ENCODE results near the gene SSB. TPM values are rescaled to one million over a fixed set of nuclear protein-coding genes. Genes with fewer than 3 reads are reported as not detected.
"Not testable (repeated sequence)": the region's sequence is repeated elsewhere in the genome, so short reads cannot be mapped to it uniquely, and the experiment has no call there.

Gene SSB
- total and polyA plus RNA-seq, 8 donors = 14.1 to 59.6 (median 26.1) TPM

- H3K4me3 ChIP-seq = no peak overlapping the region
- intact Hi-C loops (cut with DNase I) = no loop called here
- H3K4me1 ChIP-seq = peaks cover 0 to 7% (median 4%) of the 10 kb centered on the region in 3 donors
- no peaks in the 10 kb centered on the region for H3K9me3 ChIP-seq
- H3K27me3 ChIP-seq = no peaks in the 10 kb centered on the region
- no peaks in the 10 kb centered on the region for H3K36me3 ChIP-seq
- peak in 2 of 4 donors; percentile 44 to 48 for ATAC-seq
- TF ChIP-seq CTCF (IDR thresholded peaks at IDR 0.05) = no peak
- H3K27ac ChIP-seq = no peak overlapping the region
- FAIRE-seq = no peak
- WGBS, 2 donors = 59 to 65% methylated on average over 2 of the region's 2 CpGs
- no peak for DNase-seq
Measured at GRCh38 chr2:169838743-169839489, 40.2 kb downstream of the SSB start.

- FAIRE-seq = no peak
Measured at GRCh38 chr2:169839954-169840746, 41.5 kb downstream of the SSB start.

GRCh38 chr2:169840747-169841142 is 42.1 kb downstream of the SSB start:
- intact Hi-C loops (cut with DNase I) = no loop called here
- H3K27ac ChIP-seq = no peak overlapping the region
- ATAC-seq = peak in 1 of 4 donors; percentile 22

More at GRCh38 chr2:169839954-169840746, 41.5 kb downstream of the SSB start:
- peaks cover 0 to 7% (median 4%) of the 10 kb centered on the region in 3 donors for H3K4me1 ChIP-seq
- H3K27ac ChIP-seq = no peak overlapping the region
- no peaks in the 10 kb centered on the region for H3K27me3 ChIP-seq
- no peak overlapping the region for H3K4me3 ChIP-seq
- TF ChIP-seq CTCF (IDR thresholded peaks at IDR 0.05) = no peak
- DNase-seq (no peak), ATAC-seq (peak in 2 of 4 donors; percentile 39 to 54)
- 48 to 60% methylated on average over 10 of the region's 10 CpGs for WGBS, 2 donors
- intact Hi-C loops (cut with DNase I) = no loop called here
- H3K9me3 ChIP-seq = no peaks in the 10 kb centered on the region
- H3K36me3 ChIP-seq = no peaks in the 10 kb centered on the region

GRCh38 chr2:169841625-169842024 is 43.0 kb downstream of the SSB start:
- 93 to 98% methylated on average over 12 to 20 of the region's 24 CpGs for WGBS, 2 donors
- H3K4me3 ChIP-seq; H3K27ac ChIP-seq; H3K9me3 ChIP-seq; intact Hi-C loops (cut with DNase I); ATAC-seq; H3K4me1 ChIP-seq; H3K36me3 ChIP-seq; FAIRE-seq; DNase-seq; H3K27me3 ChIP-seq: not testable (repeated sequence)

More at GRCh38 chr2:169840747-169841142, 42.1 kb downstream of the SSB start:
- WGBS, 2 donors = 93 to 95% methylated on average over 2 of the region's 2 CpGs
- no peak for FAIRE-seq
- Histone ChIP-seq H3K36me3 (no peaks in the 10 kb centered on the region), H3K4me1 (peaks cover 0 to 7% (median 4%) of the 10 kb centered on the region in 3 donors), H3K9me3 (no peaks in the 10 kb centered on the region), H3K4me3 (no peak overlapping the region), H3K27me3 (no peaks in the 10 kb centered on the region)
- no peak for TF ChIP-seq CTCF (IDR thresholded peaks at IDR 0.05)
- no peak for DNase-seq

DNA sequence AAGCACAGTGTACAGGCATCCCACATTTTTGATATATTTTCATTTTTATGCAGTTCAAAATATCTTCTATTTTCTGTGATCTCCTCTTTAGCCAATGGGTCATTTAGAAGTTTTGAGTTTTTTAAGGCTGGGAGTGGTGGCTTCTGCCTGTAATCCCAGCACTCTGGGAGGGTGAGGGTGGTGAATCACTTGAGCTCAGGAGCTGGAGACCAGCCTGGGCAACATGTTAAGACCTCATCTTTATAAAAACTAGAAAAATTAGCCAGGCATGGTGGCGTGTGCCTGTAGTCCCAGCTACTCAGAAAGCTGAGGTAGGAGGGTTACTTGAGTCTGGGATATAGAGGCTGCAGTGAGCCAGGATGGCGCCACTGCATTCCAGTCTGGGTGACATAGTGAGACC is 46.3 kb downstream of the SSB start:
- H3K27ac ChIP-seq = no peak overlapping the region
- no peak for FAIRE-seq
- H3K36me3 ChIP-seq = no peaks in the 10 kb centered on the region
- no peak for TF ChIP-seq CTCF (IDR thresholded peaks at IDR 0.05)
- no peaks in the 10 kb centered on the region for H3K27me3 ChIP-seq
- intact Hi-C loops (cut with DNase I) = no loop called here
- 99 to 100% methylated on average over 2 of the region's 2 CpGs for WGBS, 2 donors
- ATAC-seq = no peak
- no peak overlapping the region for H3K4me3 ChIP-seq
- H3K4me1 ChIP-seq = peaks cover 0 to 9% (median 0%) of the 10 kb centered on the region in 3 donors
- DNase-seq = no peak
- H3K9me3 ChIP-seq = no peaks in the 10 kb centered on the region

DNA sequence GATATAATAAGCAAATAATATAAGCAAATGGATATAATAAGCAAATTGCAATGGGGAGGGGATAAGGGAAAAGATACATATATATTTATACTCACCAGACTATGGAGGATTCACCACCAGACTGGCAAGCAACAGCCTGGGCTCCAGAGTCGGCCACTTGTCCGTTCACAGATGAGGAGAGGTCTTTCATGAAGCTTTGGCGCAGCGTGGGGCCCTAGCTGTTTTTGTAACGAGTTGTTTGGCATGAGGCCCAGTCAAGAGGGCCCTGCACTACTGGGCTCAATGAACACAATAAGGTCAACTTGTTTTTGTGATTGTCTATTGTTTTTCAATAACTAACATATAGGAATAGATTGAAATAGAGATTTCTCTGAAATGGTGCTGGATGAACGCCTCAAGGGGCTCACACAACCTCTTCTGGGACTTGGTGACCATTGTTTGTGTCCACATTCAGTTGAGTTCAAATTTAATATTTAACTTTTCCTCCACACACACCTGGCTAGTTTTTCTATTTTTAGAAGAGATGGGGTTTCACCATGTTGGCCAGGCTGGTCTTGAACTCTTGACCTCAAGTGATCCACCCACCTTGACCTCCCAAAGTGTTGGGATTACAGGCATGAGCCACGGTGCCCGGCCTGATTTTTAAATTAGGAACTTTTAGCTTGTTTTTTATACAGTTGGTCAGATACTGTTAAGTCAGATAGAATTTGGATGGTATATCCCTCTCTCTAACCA is 50.5 kb downstream of the SSB start:
- ATAC-seq; H3K27ac ChIP-seq; H3K27me3 ChIP-seq; H3K4me3 ChIP-seq; intact Hi-C loops (cut with DNase I); H3K4me1 ChIP-seq; DNase-seq; H3K36me3 ChIP-seq; H3K9me3 ChIP-seq; FAIRE-seq: not testable (repeated sequence)
- WGBS, 2 donors = 81% methylated on average over 8 of the region's 8 CpGs
